Measurements from ENCODE around the gene COL9A3.

COL9A3 gene

DNA sequence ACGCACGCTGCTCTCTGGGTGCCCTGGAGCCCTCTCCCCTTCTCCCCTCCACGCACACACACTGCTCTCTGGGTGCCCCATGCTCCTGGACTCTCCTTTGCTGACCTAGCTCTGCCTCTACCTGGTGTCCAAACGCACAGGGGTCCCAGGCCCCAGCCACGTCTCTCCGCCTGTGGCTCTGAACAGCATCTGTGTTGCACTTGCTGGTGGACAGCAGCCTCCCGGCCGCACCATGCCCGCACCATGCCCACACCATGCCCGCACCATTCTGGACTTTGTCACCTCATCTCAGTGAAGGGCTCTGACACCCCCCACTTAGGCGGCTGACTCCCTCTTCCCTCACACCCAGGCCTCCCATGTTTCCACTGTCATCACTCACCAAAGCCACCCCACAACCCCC, 23.0 kb downstream of the COL9A3 start:
- H3K4me2 ChIP-seq (ENCODE audit: low read depth, low read length, poor library complexity, severe bottlenecking), result no peak overlapping the region
- H3K27me3 ChIP-seq (ENCODE audit: insufficient read depth, low read length, poor library complexity, severe bottlenecking), result no peaks in the 10 kb centered on the region
- no peaks in the 10 kb centered on the region for H3K79me2 ChIP-seq (ENCODE audit: insufficient read depth, low read length)
- no peaks in the 10 kb centered on the region for H3K9me2 ChIP-seq (replicated peaks; ENCODE audit: low read depth, low read length)
- H3K4me1 ChIP-seq (ENCODE audit: insufficient read depth, low read length, poor library complexity, severe bottlenecking), result no peaks in the 10 kb centered on the region
- no peak overlapping the region for H2AFZ ChIP-seq (ENCODE audit: low read length)
- H3K9ac ChIP-seq (ENCODE audit: low read depth, low read length, poor library complexity, severe bottlenecking), result no peak overlapping the region
- no peak overlapping the region for H3K4me3 ChIP-seq (ENCODE audit: low read length, poor library complexity, severe bottlenecking)
- H3K9me3 ChIP-seq (ENCODE audit: insufficient read depth, low read depth, low read length), result no peaks in the 10 kb centered on the region
- H4K20me1 ChIP-seq (ENCODE audit: insufficient read depth, low read length, poor library complexity, severe bottlenecking), result no peaks in the 10 kb centered on the region
- H3K36me3 ChIP-seq (ENCODE audit: insufficient read depth, low read length), result no peaks in the 10 kb centered on the region
- no peak for TF ChIP-seq EZH2phosphoT487 (IDR thresholded peaks at IDR 0.05; ENCODE audit: borderline replicate concordance)
- TF ChIP-seq, protein P1, sequence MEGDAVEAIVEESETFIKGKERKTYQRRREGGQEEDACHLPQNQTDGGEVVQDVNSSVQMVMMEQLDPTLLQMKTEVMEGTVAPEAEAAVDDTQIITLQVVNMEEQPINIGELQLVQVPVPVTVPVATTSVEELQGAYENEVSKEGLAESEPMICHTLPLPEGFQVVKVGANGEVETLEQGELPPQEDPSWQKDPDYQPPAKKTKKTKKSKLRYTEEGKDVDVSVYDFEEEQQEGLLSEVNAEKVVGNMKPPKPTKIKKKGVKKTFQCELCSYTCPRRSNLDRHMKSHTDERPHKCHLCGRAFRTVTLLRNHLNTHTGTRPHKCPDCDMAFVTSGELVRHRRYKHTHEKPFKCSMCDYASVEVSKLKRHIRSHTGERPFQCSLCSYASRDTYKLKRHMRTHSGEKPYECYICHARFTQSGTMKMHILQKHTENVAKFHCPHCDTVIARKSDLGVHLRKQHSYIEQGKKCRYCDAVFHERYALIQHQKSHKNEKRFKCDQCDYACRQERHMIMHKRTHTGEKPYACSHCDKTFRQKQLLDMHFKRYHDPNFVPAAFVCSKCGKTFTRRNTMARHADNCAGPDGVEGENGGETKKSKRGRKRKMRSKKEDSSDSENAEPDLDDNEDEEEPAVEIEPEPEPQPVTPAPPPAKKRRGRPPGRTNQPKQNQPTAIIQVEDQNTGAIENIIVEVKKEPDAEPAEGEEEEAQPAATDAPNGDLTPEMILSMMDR (conservative IDR thresholded peaks at IDR 0.05; ENCODE audit: low read length), result no peak
- H3F3A ChIP-seq (ENCODE audit: low read depth), result no peaks in the 10 kb centered on the region

DNA sequence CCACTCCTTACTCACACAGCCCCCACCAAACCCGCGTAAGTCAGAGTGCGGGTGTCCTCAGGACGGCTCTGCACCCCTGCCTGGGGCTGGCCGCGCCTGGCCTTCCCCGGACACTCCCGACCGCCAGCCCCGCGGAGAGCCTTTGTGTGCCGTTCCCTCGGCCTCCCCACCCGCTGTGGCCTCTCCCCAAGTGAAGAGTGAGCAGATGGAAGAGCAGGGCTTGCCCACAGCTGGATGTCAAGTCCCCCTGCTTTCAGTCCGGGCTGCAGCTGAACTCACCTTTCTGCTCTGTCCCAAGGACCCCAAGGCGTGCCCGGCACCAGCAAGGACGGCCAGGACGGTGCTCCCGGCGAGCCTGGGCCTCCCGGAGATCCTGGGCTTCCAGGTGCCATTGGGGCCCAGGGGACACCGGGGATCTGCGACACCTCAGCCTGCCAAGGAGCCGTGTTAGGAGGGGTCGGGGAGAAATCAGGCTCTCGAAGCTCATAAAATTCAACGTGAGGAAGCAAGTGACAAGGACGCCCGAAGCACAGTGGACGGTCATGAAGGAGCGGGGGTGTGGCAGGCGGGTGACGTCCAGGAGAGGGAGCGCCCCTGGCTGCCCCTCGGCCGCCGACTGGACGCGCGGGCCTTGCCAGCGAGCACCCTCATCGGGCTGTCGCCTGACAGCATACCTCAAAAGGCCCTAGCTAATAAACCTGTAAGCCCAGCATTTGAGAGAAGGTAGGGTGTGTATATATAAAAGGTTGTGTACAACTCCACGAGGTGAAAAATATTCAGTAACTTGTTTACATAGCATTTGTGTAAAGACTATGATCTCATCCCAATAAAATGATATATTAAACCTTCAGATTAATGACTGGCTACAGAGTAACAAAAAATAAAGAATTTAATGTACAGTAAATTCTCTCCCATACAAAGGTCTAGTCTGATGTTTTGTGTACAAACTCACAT, 23.7 kb downstream of the COL9A3 start:
- no peaks in the 10 kb centered on the region for H3K9me3 ChIP-seq (ENCODE audit: insufficient read depth, low read depth, low read length)
- no peak overlapping the region for H2AFZ ChIP-seq (ENCODE audit: low read length)
- H3K36me3 ChIP-seq (ENCODE audit: insufficient read depth, low read length), result peaks cover 2% of the 10 kb centered on the region; the same call in 1 of the 2 replicates
- no peaks in the 10 kb centered on the region for H3F3A ChIP-seq (ENCODE audit: low read depth)
- H3K4me2 ChIP-seq (ENCODE audit: low read depth, low read length, poor library complexity, severe bottlenecking), result no peak overlapping the region
- no peaks in the 10 kb centered on the region for H3K27me3 ChIP-seq (ENCODE audit: insufficient read depth, low read length, poor library complexity, severe bottlenecking)
- no peaks in the 10 kb centered on the region for H4K20me1 ChIP-seq (ENCODE audit: insufficient read depth, low read length, poor library complexity, severe bottlenecking)
- H3K9ac ChIP-seq (ENCODE audit: low read depth, low read length, poor library complexity, severe bottlenecking), result no peak overlapping the region
- no peaks in the 10 kb centered on the region for H3K9me2 ChIP-seq (replicated peaks; ENCODE audit: low read depth, low read length)
- no peak for TF ChIP-seq EZH2phosphoT487 (IDR thresholded peaks at IDR 0.05; ENCODE audit: borderline replicate concordance)
- TF ChIP-seq, protein P1 (conservative IDR thresholded peaks at IDR 0.05; ENCODE audit: low read length), result no peak
- H3K4me3 ChIP-seq (ENCODE audit: low read length, poor library complexity, severe bottlenecking), result no peak overlapping the region
- no peaks in the 10 kb centered on the region for H3K4me1 ChIP-seq (ENCODE audit: insufficient read depth, low read length, poor library complexity, severe bottlenecking)
- H3K79me2 ChIP-seq (ENCODE audit: insufficient read depth, low read length), result no peaks in the 10 kb centered on the region

DNA sequence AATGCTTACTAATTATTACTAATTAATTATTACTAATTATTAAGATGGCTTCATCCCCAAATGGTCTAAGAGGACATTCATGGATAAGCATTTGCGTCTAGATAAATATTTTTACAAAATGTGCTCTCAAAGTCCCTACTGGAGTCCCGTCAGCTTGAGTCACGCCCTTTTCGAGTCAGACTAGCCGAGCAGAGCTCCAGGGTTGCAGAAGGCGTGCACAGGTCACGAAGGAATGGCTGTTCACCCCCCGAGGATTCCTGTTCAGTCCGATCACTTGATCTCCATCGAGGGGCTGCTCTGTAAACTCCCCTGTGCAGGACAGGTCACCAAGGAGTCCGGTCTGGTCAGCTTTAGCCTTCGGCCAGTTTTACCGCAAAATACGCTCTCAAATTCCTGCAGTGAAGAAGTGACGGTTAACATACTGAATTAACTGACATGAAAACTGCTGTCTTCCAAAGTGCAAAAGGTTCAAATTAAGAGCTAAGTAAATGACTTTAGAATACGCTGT, 24.9 kb downstream of the COL9A3 start:
- Histone ChIP-seq H3K4me3 (ENCODE audit: low read length, poor library complexity, severe bottlenecking) (no peak overlapping the region), H2AFZ (ENCODE audit: low read length) (no peak overlapping the region), H3K9ac (ENCODE audit: low read depth, low read length, poor library complexity, severe bottlenecking) (no peak overlapping the region), H3K27me3 (ENCODE audit: insufficient read depth, low read length, poor library complexity, severe bottlenecking) (no peaks in the 10 kb centered on the region), H3K79me2 (ENCODE audit: insufficient read depth, low read length) (no peaks in the 10 kb centered on the region), H3K4me2 (ENCODE audit: low read depth, low read length, poor library complexity, severe bottlenecking) (no peak overlapping the region), H3K9me2 (replicated peaks; ENCODE audit: low read depth, low read length) (no peaks in the 10 kb centered on the region), H3K36me3 (ENCODE audit: insufficient read depth, low read length) (peaks cover 11% of the 10 kb centered on the region; the same call in 1 of the 2 replicates), H3F3A (ENCODE audit: low read depth) (no peaks in the 10 kb centered on the region), H4K20me1 (ENCODE audit: insufficient read depth, low read length, poor library complexity, severe bottlenecking) (no peaks in the 10 kb centered on the region), H3K9me3 (ENCODE audit: insufficient read depth, low read depth, low read length) (no peaks in the 10 kb centered on the region), H3K4me1 (ENCODE audit: insufficient read depth, low read length, poor library complexity, severe bottlenecking) (no peaks in the 10 kb centered on the region)
- no peak for TF ChIP-seq EZH2phosphoT487 (IDR thresholded peaks at IDR 0.05; ENCODE audit: borderline replicate concordance)
- TF ChIP-seq, protein P1 (conservative IDR thresholded peaks at IDR 0.05; ENCODE audit: low read length), result no peak

All from Loucy (cell line).